HepG2 (cell line): ENCODE measurements around the gene CERS6. TPM values are rescaled to one million over a fixed set of nuclear protein-coding genes. Genes with fewer than 3 reads are reported as not detected.

ENCODE experiments used
- ATAC-seq: fragments of 200-7000 bp; cut with Tn5 transposase; 3 replicates; pipeline ENCODE4 v1.9.1; 2020; ENCODE audit warnings: mild to moderate bottlenecking, moderate library complexity
- BruUV-seq: library from RNA; stranded (reverse); fragments of 400-500 nt; replicated peaks from 2 replicates; lab custom pipeline; 2021; lab: Mats Ljungman, UMichigan
- CTCF ChIA-PET: fragments of 300-600 bp; formaldehyde crosslinking; extraction: SDS; loops from one replicate; lab custom pipeline; 2021; ENCODE audit warnings: low total read pairs, inconsistent platforms, low intra/inter-chr PET ratio; lab: Yijun Ruan, JAX
- POLR2A ChIA-PET: fragments of 350-600 bp; sonication (Branson Sonifier 250); formaldehyde crosslinking; loops from one replicate; lab custom pipeline; 2020; ENCODE audit warnings: antibody characterized with exemption, inconsistent platforms; lab: Yijun Ruan, JAX
- DNase-seq: peaks from one replicate; pipeline ENCODE4 v3.0.0-alpha.2; 2015; ENCODE audit warnings: low spot score
- FAIRE-seq: peaks from 3 replicates; lab custom pipeline; 2011; peaks lifted over from hg19 to GRCh38; lab: Jason Lieb, UNC
- H2AFZ ChIP-seq: one replicate; pipeline ENCODE4 v1.6.1; 2011; ENCODE audit warnings: low read length, inconsistent platforms
- H3K27ac ChIP-seq: fragments of 300-600 bp; 3 replicates; pipeline ENCODE4 v1.8.0; 2011; ENCODE audit warnings: mixed run types, mild to moderate bottlenecking, mixed read lengths, low read length, inconsistent platforms; ENCODE audit not compliant: insufficient read depth; ENCODE audit errors: extremely low read length
- H3K27me3 ChIP-seq, 2 experiments: fragments of 200-600 bp in 1 of 2; 2 replicates in 1 of 2; 3 replicates in 1 of 2; pipeline versions ENCODE4 v1.6.0 to v1.8.0; 2011; ENCODE audit warnings: low read length in 2 of 2, mild to moderate bottlenecking in 2 of 2, moderate library complexity in 2 of 2, inconsistent platforms in 1 of 2; ENCODE audit not compliant: insufficient read depth in 2 of 2, control insufficient read depth in 1 of 2
- H3K36me3 ChIP-seq, 2 experiments: fragments of 200-600 bp in 1 of 2; replicated peaks in 1 of 2; 2 replicates in 1 of 2; 3 replicates in 1 of 2; pipeline versions ENCODE4 v1.5.1 to v1.8.0; 2011; ENCODE audit warnings: low read length in 2 of 2, inconsistent platforms in 1 of 2; ENCODE audit not compliant: insufficient read depth in 2 of 2, control insufficient read depth in 1 of 2
- H3K4me1 ChIP-seq: 2 replicates; pipeline ENCODE4 v1.5.1; 2012; ENCODE audit warnings: low read length, inconsistent platforms; ENCODE audit not compliant: insufficient read depth
- H3K4me2 ChIP-seq: 2 replicates; pipeline ENCODE4 v1.6.0; 2011; ENCODE audit warnings: low read depth, low read length, inconsistent platforms
- H3K4me3 ChIP-seq, 3 experiments: fragments of 200-600 bp in 1 of 3; sonication (generic), shearing (Covaris generic) in 1 of 3; replicated peaks in 1 of 3; 2 replicates each; pipeline ENCODE4 v1.5.1; 2011 to 2016; ENCODE audit warnings: low read length in 3 of 3, inconsistent platforms in 2 of 3, low read depth in 2 of 3, mild to moderate bottlenecking in 2 of 3, control low read depth in 1 of 3, mixed read lengths in 1 of 3; ENCODE audit not compliant: insufficient read depth in 1 of 3
- H3K79me2 ChIP-seq: one replicate; pipeline ENCODE4 v1.6.1; 2011; ENCODE audit warnings: low read length, inconsistent platforms; ENCODE audit not compliant: insufficient read depth
- H3K9ac ChIP-seq: 2 replicates; pipeline ENCODE4 v1.6.0; 2011; ENCODE audit warnings: mild to moderate bottlenecking, low read depth, low read length, inconsistent platforms; ENCODE audit not compliant: insufficient read depth
- H3K9me3 ChIP-seq: 2 replicates; pipeline ENCODE4 v1.5.1; 2012; ENCODE audit warnings: mild to moderate bottlenecking, low read length
- H4K20me1 ChIP-seq: 2 replicates; pipeline ENCODE4 v1.6.0; 2011; ENCODE audit warnings: inconsistent platforms, mild to moderate bottlenecking, low read length, moderate library complexity; ENCODE audit not compliant: insufficient read depth
- CC2D1A ChIP-seq: sonication (generic); formaldehyde crosslinking; IDR thresholded peaks from 2 replicates; pipeline ENCODE4 v1.8.1; 2023; ENCODE audit warnings: mild to moderate bottlenecking, missing genetic modification reagents
- HDAC1 ChIP-seq: sonication (generic); formaldehyde crosslinking; IDR thresholded peaks from 2 replicates; pipeline ENCODE4 v1.5.1; 2020; ENCODE audit warnings: mild to moderate bottlenecking, missing genetic modification reagents
- KDM5A ChIP-seq: fragments of 200-600 bp; sonication (generic); IDR thresholded peaks from 2 replicates; pipeline ENCODE4 v1.7.0; 2018; ENCODE audit warnings: antibody characterized with exemption, mild to moderate bottlenecking, low read length, borderline replicate concordance
- MAFK ChIP-seq, 2 experiments: IDR thresholded peaks in 1 of 2; conservative IDR thresholded peaks in 1 of 2; 2 replicates each; pipeline ENCODE4 v1.6.1; 2011; ENCODE audit warnings: improper control_type of control experiment in 2 of 2, low read length in 2 of 2
- MAX ChIP-seq: IDR thresholded peaks from 2 replicates; pipeline ENCODE4 v1.6.1; 2012; ENCODE audit warnings: inconsistent platforms
- RAD51 ChIP-seq: fragments of 450-650 bp; IDR thresholded peaks from 2 replicates; pipeline ENCODE4 v1.6.1; 2016; ENCODE audit warnings: borderline replicate concordance
- RARG ChIP-seq: sonication (generic); formaldehyde crosslinking; IDR thresholded peaks from 2 replicates; pipeline ENCODE4 v1.4.0; 2020; ENCODE audit warnings: low read depth, mild to moderate bottlenecking, missing genetic modification reagents
- RFX1 ChIP-seq: fragments of 450-650 bp; IDR thresholded peaks from 2 replicates; pipeline ENCODE4 v1.6.1; 2017
- SIN3A ChIP-seq: IDR thresholded peaks from 2 replicates; pipeline ENCODE4 v1.6.1; 2011; ENCODE audit warnings: low read depth, mild to moderate bottlenecking, control low read depth, low read length, borderline replicate concordance
- ZMYM4 ChIP-seq: sonication (generic); formaldehyde crosslinking; IDR thresholded peaks from 2 replicates; pipeline ENCODE4 v1.8.1; 2023; ENCODE audit warnings: mild to moderate bottlenecking, missing genetic modification reagents
- ZNF280D ChIP-seq: sonication (generic); formaldehyde crosslinking; IDR thresholded peaks from 2 replicates; pipeline ENCODE4 v1.5.1; 2020; ENCODE audit warnings: mild to moderate bottlenecking, missing genetic modification reagents
- ZNF576 ChIP-seq: sonication (generic); formaldehyde crosslinking; IDR thresholded peaks from 2 replicates; pipeline ENCODE4 v1.4.0; 2020; ENCODE audit warnings: mild to moderate bottlenecking, missing genetic modification reagents
- ZNF737 ChIP-seq: sonication (generic); formaldehyde crosslinking; IDR thresholded peaks from 2 replicates; pipeline ENCODE4 v1.5.0; 2020; ENCODE audit warnings: missing genetic modification reagents, mild to moderate bottlenecking, borderline replicate concordance
- WGBS: methylation state at CpG from one replicate; pipeline ENCODE4 v1.1.6; 2017; ENCODE audit warnings: low lambda C conversion rate; 5-methylcytosine and 5-hydroxymethylcytosine counted together
- in situ Hi-C: cut with HindIII; loops from 2 replicates; pipeline ENCODE4 v1.10.0; 2017; ENCODE audit warnings: low pct_unique_long_range_greater_than_20kb; ENCODE audit not compliant: extremely low pct_ligation_motif_present
- intact Hi-C: fragments of 100-400 bp; cut with micrococcal nuclease; formaldehyde crosslinking; loops from one replicate; pipeline ENCODE4 v1.10.0; 2022; ENCODE audit not compliant: unreplicated experiment
- polyA plus RNA-seq, 8 experiments: library from polyadenylated mRNA; depleted of rRNA in 3 of 8; stranded (reverse) in 7 of 8; unstranded in 1 of 8; fragments of >200 nt; fragmentation: Illumina TruSeq in 4 of 8; extraction: Trizol in 4 of 8; gene quantifications; 2 replicates each; pipeline versions ENCODE4 v1.2.1 to v1.2.3, GENCODE V29; 2011 to 2016; ENCODE audit warnings: low read depth in 4 of 8, missing spikeins in 1 of 8, mixed read lengths in 1 of 8; ENCODE audit not compliant: insufficient read depth in 1 of 8
- total RNA-seq, 5 experiments: library from RNA; depleted of rRNA; stranded (reverse); fragments of >200 nt; fragmentation: Illumina TruSeq; extraction: Trizol; gene quantifications; 2 replicates each; pipeline ENCODE4 v1.2.3, GENCODE V29; 2016; ENCODE audit warnings: low read depth in 1 of 5

The CERS6 gene
- total and polyA plus RNA-seq, 2 of the 13 experiments (the other 11 are each of a cell fraction or from before 2014, with no cell fraction given) = 10.1 to 20.3 TPM

- DNase-seq (no peak), FAIRE-seq (peak; percentile 4), ATAC-seq (no peak)
- BruUV-seq = no TSS peak
- in situ Hi-C loops = no loop called here
- no peak overlapping the region for H3K4me2 ChIP-seq
- H3K4me3 ChIP-seq = no peak overlapping the region
- ChIA-PET CTCF (no interaction called here), POLR2A (no interaction called here)
- no peak overlapping the region for H3K9ac ChIP-seq
- WGBS = 94% methylated on average over 2 of the region's 2 CpGs
- H3K36me3 ChIP-seq = no peaks in the 10 kb centered on the region; a peak in 1 of 5 replicates
- no peaks in the 10 kb centered on the region for H3K27me3 ChIP-seq
- intact Hi-C loops = no loop called here
- H3K9me3 ChIP-seq = no peaks in the 10 kb centered on the region
- no peak overlapping the region for H3K27ac ChIP-seq
- TF ChIP-seq MAX (no peak), RFX1 (no peak), ZNF576 (no peak), ZNF737 (CRISPR knock-in tag) (no peak), CC2D1A (CRISPR knock-in tag) (no peak), KDM5A (no peak), RARG (no peak), ZMYM4 (no peak), HDAC1 (CRISPR knock-in tag) (no peak), MAFK (conservative IDR thresholded peaks at IDR 0.05 in 1 of 2, IDR thresholded peaks at IDR 0.05 in 1 of 2; ENCODE audit: low read length in 2 of 2) (no peak), RAD51 (no peak), ZNF280D (no peak), SIN3A (no peak)
- H4K20me1 ChIP-seq = no peaks in the 10 kb centered on the region
- peaks cover 3% of the 10 kb centered on the region for H3K79me2 ChIP-seq
- H3K4me1 ChIP-seq = no peaks in the 10 kb centered on the region
- H2AFZ ChIP-seq = no peak overlapping the region
These were observed 189.7 kb downstream of the CERS6 start for GRCh38 chr2:168645696-168646338.
